WI38 (cell line): ENCODE results near the gene KIAA1217.

ENCODE experiments used
- H3K4me3 ChIP-seq: 2 replicates; pipeline ENCODE4 v1.5.1; 2011; ENCODE audit warnings: low read depth, mild to moderate bottlenecking, control low read depth, low read length
- TF ChIP-seq, protein P1 (sequence below): IDR thresholded peaks from 2 replicates; pipeline ENCODE4 v1.5.1; 2012; ENCODE audit warnings: low read depth, mild to moderate bottlenecking, control low read depth, low read length

Gene KIAA1217

DNA sequence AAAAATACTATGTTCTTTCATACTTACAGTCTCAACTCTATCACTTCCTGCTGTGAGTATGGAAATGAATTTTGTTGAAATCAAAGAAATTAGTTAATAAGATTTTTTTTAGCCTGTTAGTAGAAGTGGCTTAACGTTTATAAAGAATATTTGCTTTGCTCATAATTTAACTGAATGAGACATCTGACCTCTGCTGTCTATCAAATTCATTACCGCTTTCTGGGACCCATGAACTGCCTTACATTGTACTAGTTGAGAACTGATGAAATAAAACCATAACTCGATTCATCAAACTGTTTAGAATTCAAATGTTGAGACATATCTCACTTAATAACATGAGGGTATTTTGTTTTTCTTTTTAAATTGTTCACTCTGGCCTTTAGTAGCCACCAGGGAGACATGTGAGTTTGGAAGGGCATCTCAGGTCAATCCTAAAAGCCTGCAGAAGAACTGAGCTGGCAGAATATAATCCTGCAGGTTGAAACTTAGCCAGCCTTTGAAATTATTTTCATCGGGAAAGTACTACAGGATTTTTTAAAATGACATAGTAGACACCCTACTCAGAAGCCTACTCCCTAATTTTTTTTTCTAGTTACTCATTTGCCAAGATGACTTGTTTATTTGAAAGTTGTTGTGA, 78.7 kb downstream of the KIAA1217 start:
- TF ChIP-seq, protein P1, sequence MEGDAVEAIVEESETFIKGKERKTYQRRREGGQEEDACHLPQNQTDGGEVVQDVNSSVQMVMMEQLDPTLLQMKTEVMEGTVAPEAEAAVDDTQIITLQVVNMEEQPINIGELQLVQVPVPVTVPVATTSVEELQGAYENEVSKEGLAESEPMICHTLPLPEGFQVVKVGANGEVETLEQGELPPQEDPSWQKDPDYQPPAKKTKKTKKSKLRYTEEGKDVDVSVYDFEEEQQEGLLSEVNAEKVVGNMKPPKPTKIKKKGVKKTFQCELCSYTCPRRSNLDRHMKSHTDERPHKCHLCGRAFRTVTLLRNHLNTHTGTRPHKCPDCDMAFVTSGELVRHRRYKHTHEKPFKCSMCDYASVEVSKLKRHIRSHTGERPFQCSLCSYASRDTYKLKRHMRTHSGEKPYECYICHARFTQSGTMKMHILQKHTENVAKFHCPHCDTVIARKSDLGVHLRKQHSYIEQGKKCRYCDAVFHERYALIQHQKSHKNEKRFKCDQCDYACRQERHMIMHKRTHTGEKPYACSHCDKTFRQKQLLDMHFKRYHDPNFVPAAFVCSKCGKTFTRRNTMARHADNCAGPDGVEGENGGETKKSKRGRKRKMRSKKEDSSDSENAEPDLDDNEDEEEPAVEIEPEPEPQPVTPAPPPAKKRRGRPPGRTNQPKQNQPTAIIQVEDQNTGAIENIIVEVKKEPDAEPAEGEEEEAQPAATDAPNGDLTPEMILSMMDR, result no peak
- H3K4me3 ChIP-seq, result no peak overlapping the region

DNA sequence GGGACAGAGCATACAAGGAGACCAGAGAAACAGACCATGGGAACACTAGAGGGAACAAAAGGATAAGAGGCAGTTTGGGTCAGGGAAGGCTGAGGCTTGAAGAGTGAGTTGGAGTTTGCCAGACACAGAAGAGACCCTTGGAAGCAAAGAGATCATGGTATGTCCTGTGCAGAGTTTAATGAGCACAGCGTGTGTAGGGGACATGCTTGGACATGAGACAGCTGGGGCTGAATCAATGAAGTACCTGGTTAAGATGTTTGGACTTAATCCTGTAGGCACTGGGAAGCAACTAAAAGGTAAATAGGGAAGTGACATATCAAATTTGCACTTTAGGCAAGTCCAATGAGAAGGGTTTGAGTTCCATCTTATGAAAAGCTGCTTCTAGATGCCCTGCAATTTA, 79.6 kb downstream of the KIAA1217 start:
- H3K4me3 ChIP-seq, result no peak overlapping the region
- TF ChIP-seq, protein P1, result no peak

DNA sequence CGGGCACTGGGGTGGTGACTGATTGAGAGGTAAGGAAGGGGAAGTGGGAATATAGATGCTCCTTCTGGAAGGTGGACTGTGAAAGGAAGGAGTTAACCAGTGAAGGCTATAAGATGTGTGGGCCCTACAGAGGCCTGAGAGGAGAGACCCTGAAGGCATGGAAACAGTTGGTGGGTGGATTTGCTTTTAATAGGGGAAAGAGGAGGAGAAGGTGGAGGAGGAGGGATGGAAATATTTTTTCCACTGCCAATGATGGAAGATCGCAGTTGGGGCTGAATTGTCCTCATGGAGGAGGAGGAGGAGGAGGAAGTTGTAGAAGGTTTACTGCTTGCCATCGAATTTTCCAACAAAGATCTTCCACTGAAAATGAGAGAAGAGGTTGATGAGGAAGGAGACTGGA, 80.3 kb downstream of the KIAA1217 start:
- no peak overlapping the region for H3K4me3 ChIP-seq
- TF ChIP-seq, protein P1, result no peak

DNA sequence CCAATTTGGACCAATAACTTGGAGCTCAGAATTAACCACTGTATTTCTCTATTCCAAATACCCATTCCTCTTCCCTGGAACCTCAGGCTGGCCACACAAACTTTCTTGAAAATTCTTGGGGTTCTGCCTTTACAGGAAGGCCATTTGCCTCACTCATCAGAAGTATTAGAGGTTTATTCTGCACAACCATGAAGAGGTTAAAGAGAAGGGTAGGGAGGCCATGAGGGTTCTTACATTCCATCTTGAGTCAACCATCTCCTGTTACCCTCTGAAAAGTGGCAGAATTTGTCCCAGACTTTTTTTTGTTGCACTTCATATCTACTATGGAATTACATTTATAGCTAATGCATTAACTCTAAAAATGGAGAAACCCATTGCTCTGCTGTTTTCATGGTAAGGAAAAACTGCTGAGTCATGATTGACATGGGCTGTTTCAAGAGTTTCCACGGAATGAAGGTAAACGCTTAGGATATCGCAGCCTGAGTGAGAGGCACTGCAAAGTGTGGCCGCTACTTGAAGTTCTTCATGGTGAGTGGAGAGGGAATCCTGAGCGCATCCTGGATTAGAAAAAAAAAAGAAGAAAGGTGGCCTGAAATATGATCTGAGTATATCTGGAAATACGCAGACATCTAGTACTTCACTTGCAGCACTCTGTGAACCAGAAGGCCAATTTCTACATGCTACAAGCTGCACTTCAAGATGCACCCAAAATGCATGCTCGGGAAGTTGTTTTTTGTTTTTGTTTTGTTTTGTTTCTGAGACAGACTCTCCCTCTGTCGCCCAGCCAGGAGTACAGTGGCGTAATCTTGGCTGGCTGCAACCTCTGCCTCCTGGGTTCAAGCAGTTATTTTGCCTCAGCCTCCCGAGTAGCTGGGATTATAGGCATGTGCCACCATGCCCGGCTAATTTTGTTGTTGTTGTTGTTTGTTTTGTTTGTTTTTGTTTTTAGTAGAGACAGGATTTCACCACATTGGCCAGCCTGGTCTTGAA, 83.7 kb downstream of the KIAA1217 start:
- TF ChIP-seq, protein P1, result no peak
- H3K4me3 ChIP-seq, result no peak overlapping the region

DNA sequence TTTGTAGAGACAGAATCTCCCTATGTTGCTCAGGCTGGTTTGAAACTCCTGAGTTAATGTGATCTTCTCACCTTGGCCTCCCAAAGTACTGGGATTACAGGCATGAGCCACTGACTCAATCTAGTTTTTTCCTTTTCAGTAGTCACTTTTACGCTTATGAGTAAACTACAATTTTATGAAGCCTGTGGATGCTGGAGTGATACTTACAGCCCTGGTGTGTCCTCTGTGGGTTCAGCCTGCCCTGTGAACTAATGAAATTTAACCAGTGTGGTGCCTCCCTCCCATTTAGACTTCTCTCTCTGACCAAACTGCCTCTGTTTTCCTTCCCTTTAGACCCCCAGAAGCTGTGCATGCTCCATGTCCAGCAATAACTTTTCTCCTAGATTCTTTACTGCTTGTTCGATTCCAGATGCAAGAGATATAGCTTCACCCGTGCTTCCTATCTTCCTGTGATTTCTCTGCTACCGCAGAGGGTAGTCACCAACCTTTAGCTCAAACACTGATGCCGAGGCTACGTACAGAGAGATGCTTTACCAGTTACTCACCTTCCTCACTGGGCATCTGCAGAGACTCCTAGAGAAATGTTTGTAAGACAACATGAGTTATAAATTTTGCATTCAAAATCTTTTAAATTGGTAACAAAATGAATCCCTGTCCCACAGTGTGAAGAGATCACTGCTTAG, 90.8 kb downstream of the KIAA1217 start:
- H3K4me3 ChIP-seq, result no peak overlapping the region
- TF ChIP-seq, protein P1, result no peak

DNA sequence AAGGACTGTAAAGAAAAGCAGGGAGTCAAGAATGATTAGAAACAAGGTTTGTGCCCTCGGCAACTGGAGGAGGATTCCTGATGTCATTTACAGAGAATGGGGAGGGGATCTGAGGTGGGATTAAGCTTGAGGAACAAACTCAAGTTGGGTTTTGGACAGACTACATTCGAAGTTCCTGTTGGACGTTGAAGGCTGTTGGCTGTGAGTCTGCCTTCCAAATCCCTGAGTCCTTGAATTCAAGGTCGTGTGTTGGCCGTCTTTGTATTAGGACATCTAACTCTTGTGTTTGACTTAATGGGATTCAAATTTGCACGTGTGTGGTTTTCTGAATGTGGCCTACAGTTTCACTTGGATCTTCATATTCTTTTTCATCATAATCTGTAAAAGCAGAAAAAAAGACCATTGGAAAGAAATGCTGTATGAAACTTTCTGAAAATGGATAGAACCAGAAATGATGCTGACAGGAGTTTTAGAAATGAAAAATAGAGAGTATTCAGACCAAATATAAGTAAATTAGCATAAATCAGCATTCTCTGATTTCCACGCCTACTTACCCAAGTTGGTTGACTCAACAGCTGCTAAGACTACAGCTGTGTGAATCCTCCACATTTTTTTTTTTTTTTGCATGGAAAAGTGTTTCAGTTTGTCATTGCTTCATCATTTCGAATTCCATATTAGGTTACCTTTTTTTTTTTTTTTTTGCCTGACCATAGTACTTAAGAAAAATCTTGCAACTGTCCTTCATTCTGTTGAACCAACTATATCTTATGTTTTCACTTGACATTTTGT, 94.8 kb downstream of the KIAA1217 start:
- H3K4me3 ChIP-seq, result no peak overlapping the region
- TF ChIP-seq, protein P1, result no peak
